SU-DHL-6 (cell line): ENCODE data around the gene MICAL2.

Source experiments
- H2AFZ ChIP-seq: fragments of 200-600 bp; sonication (generic); 2 replicates; pipeline ENCODE4 v1.6.1; 2014; ENCODE audit warnings: low read depth, mild to moderate bottlenecking, moderate library complexity, mixed read lengths, antibody characterized with exemption, low read length; ENCODE audit not compliant: severe bottlenecking
- H3F3A ChIP-seq: fragments of 200-600 bp; shearing (Covaris generic); 2 replicates; pipeline ENCODE4 v1.6.0; 2016; ENCODE audit warnings: antibody characterized with exemption, mild to moderate bottlenecking; ENCODE audit not compliant: insufficient read depth
- H3K27ac ChIP-seq: fragments of 200-600 bp; sonication (generic); 2 replicates; pipeline ENCODE4 v1.5.1; 2016; ENCODE audit warnings: low read depth, mild to moderate bottlenecking, low read length, moderate library complexity, mixed read lengths
- H3K27me3 ChIP-seq: fragments of 200-600 bp; sonication (generic), shearing (Covaris generic); 2 replicates; pipeline ENCODE4 v1.6.0; 2014; ENCODE audit warnings: mild to moderate bottlenecking, low read length
- H3K36me3 ChIP-seq: fragments of 200-600 bp; sonication (generic); 2 replicates; pipeline ENCODE4 v1.6.1; 2014; ENCODE audit warnings: mild to moderate bottlenecking, low read length, mixed read lengths
- H3K4me2 ChIP-seq: fragments of 300-600, 200-600 bp; shearing (Covaris generic), sonication (generic); 2 replicates; pipeline ENCODE4 v1.6.0; 2014; ENCODE audit warnings: low read length, low read depth, mild to moderate bottlenecking; ENCODE audit not compliant: poor library complexity, severe bottlenecking
- H3K4me3 ChIP-seq: fragments of 200-600 bp; sonication (generic); 2 replicates; pipeline ENCODE4 v1.5.1; 2014; ENCODE audit warnings: antibody characterized with exemption, low read length, mild to moderate bottlenecking, mixed read lengths; ENCODE audit not compliant: insufficient read depth, poor library complexity, severe bottlenecking
- H3K79me2 ChIP-seq: fragments of 200-600 bp; sonication (generic); 2 replicates; pipeline ENCODE4 v1.6.1; 2014; ENCODE audit warnings: mild to moderate bottlenecking, low read length, moderate library complexity; ENCODE audit not compliant: insufficient read depth
- H3K9ac ChIP-seq: fragments of 200-600 bp; sonication (generic); 2 replicates; pipeline ENCODE4 v1.7.0; 2014; ENCODE audit warnings: mild to moderate bottlenecking, low read length
- H3K9me2 ChIP-seq: fragments of 200-600 bp; sonication (generic); replicated peaks from 2 replicates; pipeline ENCODE4 v1.6.1; 2014; ENCODE audit warnings: low read length; ENCODE audit not compliant: insufficient read depth
- H3K9me3 ChIP-seq: fragments of 200-600 bp; sonication (generic); 2 replicates; pipeline ENCODE4 v1.6.1; 2014; ENCODE audit warnings: low read length, mixed read lengths; ENCODE audit not compliant: insufficient read depth
- H4K20me1 ChIP-seq: fragments of 200-600 bp; sonication (generic); 2 replicates; pipeline ENCODE4 v1.6.1; 2014; ENCODE audit warnings: low read depth, mild to moderate bottlenecking, antibody characterized with exemption, low read length, moderate library complexity, mixed read lengths
- CTCF ChIP-seq: fragments of 200-600 bp; sonication (generic); IDR thresholded peaks from one replicate; pipeline ENCODE4 v1.5.1; 2017; ENCODE audit warnings: antibody characterized with exemption, mild to moderate bottlenecking, low read length, moderate library complexity; ENCODE audit not compliant: insufficient read depth, poor library complexity, severe bottlenecking
- EZH2phosphoT487 ChIP-seq: fragments of 200-600 bp; sonication (generic), shearing (Covaris generic); conservative IDR thresholded peaks from 2 replicates; pipeline ENCODE4 v1.6.1; 2018; ENCODE audit warnings: mild to moderate bottlenecking, antibody characterized with exemption, low read length, moderate library complexity, mixed read lengths

Gene MICAL2

GRCh38 chr11:12092714-12093113 lies 17.7 kb upstream of the MICAL2 start:
- no peaks in the 10 kb centered on the region for H3K79me2 ChIP-seq
- H3K36me3 ChIP-seq = no peaks in the 10 kb centered on the region
- no peak overlapping the region for H3K4me3 ChIP-seq
- no peak overlapping the region for H2AFZ ChIP-seq
- no peak overlapping the region for H3K4me2 ChIP-seq
- H3K9me3 ChIP-seq = no peaks in the 10 kb centered on the region
- H3F3A ChIP-seq = no peaks in the 10 kb centered on the region
- H3K27me3 ChIP-seq = no peaks in the 10 kb centered on the region
- H3K9ac ChIP-seq = no peak overlapping the region
- no peak overlapping the region for H3K27ac ChIP-seq
- TF ChIP-seq EZH2phosphoT487 (no peak), CTCF (no peak)
- H3K9me2 ChIP-seq = no peaks in the 10 kb centered on the region
- no peaks in the 10 kb centered on the region for H4K20me1 ChIP-seq

- H3K4me2 ChIP-seq = no peak overlapping the region
- no peak overlapping the region for H3K4me3 ChIP-seq
- no peaks in the 10 kb centered on the region for H3K27me3 ChIP-seq
- no peaks in the 10 kb centered on the region for H3K79me2 ChIP-seq
- TF ChIP-seq EZH2phosphoT487 = no peak
- TF ChIP-seq CTCF = no peak
- no peaks in the 10 kb centered on the region for H3F3A ChIP-seq
- H3K9me3 ChIP-seq = no peaks in the 10 kb centered on the region
- no peaks in the 10 kb centered on the region for H4K20me1 ChIP-seq
- H3K9ac ChIP-seq = no peak overlapping the region
- no peak overlapping the region for H3K27ac ChIP-seq
- no peaks in the 10 kb centered on the region for H3K9me2 ChIP-seq
- no peak overlapping the region for H2AFZ ChIP-seq
- H3K36me3 ChIP-seq = no peaks in the 10 kb centered on the region
Measured at GRCh38 chr11:12094872-12095800, 15.3 kb upstream of the MICAL2 start.

GRCh38 chr11:12097219-12097618 lies 13.2 kb upstream of the MICAL2 start:
- Histone ChIP-seq H3K4me3 (no peak overlapping the region), H3K36me3 (no peaks in the 10 kb centered on the region), H3K4me2 (no peak overlapping the region), H3K79me2 (no peaks in the 10 kb centered on the region), H3K27me3 (no peaks in the 10 kb centered on the region), H3F3A (no peaks in the 10 kb centered on the region), H3K9me2 (no peaks in the 10 kb centered on the region), H3K9ac (no peak overlapping the region), H4K20me1 (no peaks in the 10 kb centered on the region), H2AFZ (no peak overlapping the region), H3K27ac (no peak overlapping the region), H3K9me3 (no peaks in the 10 kb centered on the region)
- no peak for TF ChIP-seq CTCF
- TF ChIP-seq EZH2phosphoT487 = no peak
